HT1080 (cell line): Measurements from ENCODE around the gene FAM120B. TPM values are rescaled to one million over a fixed set of nuclear protein-coding genes. Genes with fewer than 3 reads are reported as not detected.

ENCODE experiments used
- DNase-seq: peaks from one replicate; pipeline ENCODE4 v3.0.0-alpha.2; 2015; ENCODE audit warnings: low read depth
- total RNA-seq: library from RNA; depleted of rRNA; stranded (reverse); fragments of >200 nt; shearing (Covaris generic); gene quantifications from 2 replicates; pipeline ENCODE4 v1.2.3, GENCODE V29; 2014

The FAM120B gene
- total RNA-seq, 1 experiment from 2014 or later, result 15.4 TPM

DNA sequence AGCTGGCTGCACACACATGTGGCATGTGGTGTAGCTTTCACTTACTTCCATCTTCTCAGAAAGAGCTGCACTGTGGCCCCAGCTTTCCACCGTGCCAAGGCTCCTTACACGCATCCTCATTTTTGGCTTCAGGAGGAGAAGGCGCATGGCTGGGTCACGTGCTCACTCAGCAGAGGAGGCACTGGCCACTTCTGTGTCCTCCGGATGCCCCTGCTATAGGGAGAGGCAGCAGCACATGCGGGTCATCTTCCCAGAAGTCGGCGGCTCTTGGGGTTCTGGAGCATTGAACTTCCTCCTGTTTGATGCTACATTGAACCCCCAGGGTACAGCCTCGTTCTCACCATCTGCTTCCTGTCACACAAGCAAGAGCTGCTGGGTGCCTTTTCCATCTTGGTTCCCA, 111.3 kb downstream of the FAM120B start:
- DNase-seq, result no peak

DNA sequence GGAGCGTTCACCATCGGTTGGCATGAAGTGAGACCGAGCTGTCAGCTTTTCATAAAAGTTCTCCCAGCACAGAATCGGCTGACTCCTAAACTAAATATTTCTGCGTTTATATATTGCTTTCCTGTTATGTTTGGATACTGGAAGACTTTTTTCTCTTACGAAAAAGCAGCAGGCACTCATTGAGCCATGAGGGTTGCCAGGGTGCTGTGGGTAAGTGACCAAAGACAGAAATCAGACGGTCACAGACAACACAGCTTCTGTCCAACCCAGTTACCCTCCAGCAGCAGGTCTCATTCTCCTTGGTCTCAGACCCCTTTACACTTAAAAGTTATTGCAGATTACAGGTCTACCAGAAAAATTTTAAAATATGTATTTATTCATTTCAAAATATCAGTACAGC, 113.7 kb downstream of the FAM120B start:
- no peak for DNase-seq

DNA sequence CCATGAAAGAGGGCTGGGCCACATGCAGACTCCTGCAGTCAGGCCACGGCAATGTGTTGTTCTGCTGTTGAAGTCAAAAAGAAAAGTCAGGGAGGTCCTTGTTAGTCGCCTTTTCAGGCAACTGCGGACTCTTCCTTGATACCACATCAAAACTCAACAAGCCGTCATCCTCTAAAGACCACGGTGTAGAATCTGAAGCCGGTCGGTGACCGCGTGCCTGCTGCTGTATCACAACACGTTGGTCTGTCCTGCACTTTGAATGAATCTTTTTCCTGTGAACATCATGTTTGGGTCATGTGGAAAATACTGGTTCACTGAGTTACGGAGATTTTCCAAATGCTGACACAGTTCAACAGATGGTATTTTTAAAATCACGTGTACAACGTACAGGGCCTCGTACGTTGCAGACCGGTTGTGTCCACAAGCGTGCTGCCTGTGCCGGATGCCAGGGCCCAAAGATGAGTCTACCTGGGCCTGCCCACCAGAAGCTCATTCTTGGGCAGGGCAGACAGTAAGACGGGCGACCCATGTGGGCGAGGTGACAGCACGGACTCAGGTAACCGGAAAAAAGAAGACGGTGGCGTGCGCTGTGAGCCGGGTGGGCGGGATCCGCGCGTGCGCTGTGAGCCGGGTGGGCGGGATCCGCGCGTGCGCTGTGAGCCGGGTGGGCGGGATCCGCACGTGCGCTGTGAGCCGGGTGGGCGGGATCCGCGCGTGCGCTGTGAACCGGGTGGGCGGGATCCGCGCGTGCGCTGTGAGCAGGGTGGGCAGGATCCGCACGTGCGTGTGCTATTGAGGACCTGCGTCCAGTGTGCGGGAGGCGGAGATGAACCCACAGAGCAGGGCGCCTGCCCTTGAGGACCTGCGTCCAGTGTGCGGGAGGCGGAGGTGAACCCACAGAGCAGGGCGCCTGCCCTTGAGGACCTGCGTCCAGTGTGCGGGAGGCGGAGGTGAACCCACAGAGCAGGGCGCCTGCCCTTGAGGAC, 114.5 kb downstream of the FAM120B start:
- no peak for DNase-seq

DNA sequence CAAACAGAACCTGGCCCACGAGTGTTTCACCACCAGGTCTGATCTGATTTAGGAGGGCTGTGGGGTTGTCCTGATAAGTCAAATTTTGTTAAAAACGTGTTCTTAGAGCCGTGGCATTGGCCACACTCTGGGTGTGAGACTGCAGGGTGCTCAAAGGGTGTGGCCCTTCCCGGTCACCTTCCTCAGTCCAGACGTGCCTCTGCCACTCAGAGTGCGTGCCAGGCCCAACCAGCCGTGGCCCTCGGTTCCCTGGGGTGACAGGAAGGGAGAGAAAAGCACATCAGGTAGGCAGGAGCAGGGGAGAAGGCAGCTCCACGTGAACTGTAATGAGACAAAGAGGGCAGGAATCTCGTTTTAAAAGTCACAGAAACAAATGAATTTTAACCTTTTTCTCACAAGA, 115.4 kb downstream of the FAM120B start:
- DNase-seq, result no peak

DNA sequence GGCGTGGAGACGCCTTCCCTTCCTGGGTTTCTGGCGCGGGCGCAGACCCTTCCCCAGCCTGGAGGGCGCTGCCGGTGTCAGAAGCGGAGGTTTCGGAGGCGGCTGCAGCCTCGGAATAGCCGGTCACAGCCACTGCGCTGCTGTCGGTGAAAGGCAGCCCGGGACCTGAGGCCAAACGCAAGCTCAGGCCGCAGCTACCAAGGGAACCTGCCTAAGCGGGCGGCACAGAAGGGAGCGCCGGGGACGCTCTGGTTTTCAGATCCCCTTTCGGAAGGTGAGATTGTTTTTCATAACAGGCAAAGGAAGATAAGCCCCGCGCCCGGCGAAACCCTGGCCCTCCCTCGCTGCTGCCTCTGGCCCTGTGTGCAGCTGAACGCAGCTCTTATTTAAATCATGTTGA, 116.5 kb downstream of the FAM120B start:
- no peak for DNase-seq

DNA sequence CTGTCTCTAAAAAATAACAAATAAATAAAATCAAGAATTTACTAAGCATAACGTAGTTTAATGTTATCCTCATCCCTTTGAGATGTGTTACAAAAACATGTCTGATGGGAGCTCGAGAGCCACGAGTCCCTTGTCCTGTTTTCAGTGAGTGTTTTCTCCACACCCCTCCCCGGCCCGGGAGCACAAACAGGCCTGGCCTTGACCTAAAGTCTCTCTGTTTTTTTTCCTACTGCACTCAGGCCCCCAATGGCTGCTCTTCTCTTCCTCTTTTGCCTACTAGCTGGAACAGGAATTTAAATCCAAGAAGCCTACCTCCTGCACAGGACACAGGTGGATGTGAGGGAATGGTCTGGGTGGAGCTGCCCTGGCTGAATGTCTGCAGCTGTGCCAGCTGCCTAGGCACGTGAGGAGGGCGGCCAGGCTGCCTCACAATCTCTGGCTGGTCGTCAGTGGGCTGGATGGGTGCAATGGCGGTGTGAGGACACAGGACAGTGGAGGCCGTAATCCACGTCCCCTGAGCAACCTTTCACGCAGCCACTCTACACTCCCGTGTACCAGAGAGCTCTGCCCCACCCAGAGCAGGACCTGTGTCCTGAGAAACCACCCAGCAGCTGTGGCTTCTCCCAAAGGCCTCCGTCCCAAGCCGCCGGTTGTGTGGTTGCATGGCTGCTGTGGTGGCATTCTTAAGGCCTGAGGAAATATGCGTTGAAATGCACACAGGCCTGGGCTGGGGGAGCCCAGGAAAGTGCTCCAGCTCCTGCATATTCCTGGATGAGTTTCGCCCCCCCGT, 117.5 kb downstream of the FAM120B start:
- DNase-seq, result peak; percentile 28

DNA sequence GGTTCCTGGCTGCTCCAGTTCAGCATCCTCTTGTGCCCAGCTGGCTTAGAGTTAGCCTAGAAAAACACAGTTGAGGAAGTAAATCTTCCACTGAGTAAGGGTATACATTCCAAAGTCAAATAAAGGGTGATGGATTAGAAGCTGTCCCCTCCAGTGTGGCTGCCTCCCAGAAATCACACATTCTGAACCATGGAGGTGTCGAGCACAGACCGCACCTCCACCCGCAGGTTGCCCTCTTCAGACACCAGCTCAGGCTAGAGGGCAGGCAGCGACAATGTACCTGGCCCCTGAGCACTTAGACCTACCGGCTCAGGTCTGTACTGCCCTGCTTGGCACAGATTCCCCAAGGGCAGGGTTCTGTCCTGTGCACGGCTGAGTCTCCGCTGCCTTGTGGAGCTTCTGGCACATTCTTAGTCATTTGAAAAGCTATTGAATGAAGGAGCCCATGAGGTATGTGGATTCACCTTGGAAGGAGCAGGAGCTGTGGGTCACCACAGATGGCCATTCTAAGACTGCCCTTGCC, 118.1 kb downstream of the FAM120B start:
- no peak for DNase-seq

DNA sequence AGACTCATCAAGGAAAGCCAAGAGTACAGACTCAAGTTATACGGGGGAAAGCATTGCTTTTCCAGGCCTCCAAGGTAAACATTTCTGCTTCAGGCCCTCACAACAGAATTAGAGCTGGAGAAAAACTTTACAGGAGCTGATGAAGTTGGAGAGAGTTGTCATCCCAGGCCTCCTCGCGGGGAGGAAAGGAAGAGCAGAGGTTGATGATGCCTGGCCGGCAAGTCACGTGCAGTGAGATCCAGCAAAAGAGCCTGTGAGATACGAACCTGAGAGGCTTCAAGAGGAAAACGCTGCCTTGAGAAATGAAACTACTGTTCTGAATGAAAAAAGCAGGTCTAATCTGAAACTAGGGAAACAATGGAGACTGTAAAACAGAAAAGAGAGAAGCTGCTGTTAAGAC, 122.9 kb downstream of the FAM120B start:
- DNase-seq, result no peak

DNA sequence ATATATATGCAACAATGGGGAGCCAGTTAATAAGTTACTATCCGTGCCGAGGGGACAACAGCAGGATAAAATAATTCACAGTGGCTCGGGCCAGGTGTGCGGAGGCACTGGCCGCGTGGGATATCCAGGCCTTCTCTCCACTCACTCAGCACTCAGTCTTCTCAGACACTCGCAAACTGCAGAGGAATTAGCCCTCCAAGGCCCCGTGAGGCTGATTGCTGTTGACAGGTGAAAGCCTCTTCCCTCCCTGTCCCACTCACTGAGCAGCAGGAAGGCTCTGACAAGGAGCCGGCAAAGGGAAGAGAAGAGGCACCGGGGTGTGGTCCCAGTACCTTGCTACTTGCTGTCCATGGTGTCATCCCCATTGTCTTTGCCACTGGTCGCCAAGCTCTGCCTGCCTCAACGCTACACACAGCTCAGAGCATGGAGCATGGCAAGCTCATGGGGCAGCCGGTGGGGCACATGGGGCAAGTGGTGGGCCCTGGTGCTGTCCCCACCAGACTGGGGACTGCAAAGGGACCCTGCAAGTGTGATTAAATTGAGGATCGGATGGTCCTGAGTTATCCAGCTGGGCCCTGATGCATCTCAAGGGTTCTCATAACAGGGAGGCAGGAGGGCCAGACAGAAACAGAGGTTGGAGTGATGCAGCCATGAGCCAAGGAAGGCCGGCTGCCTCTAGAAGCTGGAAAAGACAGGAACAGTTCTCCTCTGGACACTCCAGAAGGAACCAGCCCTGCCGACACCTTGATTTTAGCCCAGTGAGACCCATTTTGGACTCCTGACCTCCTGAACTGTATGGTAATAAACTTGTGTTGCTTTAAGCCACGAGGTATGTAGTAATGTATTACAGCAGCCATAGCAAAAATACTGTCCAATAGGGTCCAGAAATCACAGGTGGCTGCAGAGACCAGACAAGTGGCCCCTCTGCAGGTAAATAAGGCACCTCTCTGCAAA, 126.9 kb downstream of the FAM120B start:
- no peak for DNase-seq

DNA sequence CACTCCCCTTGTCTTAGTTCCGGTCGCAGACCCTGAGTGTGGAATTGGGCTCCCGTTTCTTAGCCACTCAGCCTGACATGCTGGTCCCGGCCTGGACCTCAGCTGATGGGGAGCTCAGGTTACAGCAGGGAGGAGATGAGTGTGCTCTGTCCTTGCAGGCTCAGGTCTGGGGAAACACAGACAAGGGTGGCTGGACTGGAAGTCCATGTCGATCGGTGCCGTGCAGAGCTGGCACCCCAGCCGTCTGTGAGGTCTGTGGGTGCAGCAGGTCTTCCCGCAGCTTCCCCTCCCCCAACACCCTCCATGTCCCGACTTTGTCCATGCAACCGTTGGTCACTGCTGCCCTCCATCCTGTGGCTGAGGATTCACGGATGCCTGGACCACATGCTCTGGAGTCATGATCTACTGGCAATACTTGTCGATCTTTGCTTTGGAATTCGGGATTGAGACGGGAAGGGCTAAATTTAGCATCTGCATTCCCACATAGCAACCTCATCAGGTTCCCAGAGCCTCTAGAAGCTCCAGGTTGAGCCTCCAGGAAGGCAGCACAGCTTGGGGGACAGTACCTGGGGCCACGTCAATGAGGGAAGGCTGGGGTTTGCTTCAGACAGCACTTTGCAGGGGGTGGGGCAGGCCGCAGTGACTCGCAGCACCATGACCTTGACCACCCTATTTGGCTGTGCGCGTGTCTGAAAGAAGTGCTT, 127.7 kb downstream of the FAM120B start:
- DNase-seq, result no peak

DNA sequence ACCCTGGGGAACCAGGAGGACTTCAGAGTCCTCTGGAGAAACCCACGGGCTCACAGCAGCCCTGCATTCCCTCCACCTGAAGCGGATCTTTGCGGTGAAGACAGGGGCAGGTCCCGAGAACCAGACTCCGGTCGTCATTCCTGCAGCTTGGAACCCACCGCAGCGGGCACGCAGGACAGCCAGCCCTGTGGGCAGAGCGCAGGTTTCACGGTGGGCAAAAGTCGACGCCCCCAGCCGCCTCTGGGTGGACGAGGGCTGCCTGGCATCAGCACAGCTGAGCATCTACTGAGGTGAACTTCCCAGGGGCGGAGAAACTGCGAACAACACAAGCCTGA, 128.2 kb downstream of the FAM120B start:
- no peak for DNase-seq

DNA sequence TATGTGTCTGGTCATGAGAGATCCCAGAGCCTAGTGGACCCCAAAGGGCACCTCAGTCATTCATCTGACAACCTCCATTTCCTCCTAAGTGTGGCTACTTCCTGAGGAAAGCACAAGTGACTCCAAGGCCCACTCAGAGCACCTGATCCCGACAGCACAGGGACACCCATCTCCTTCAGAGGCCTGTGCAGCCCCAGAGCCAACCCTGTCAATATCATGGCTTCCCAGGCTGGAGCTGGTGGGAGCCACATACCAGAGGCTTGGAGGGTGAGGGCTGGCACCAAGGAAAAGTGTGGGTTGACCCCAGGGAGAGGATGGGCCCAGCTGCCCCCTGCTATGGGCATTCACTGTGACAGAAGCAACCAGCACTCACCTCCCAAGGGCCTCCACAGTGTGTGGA, 129.2 kb downstream of the FAM120B start:
- no peak for DNase-seq

DNA sequence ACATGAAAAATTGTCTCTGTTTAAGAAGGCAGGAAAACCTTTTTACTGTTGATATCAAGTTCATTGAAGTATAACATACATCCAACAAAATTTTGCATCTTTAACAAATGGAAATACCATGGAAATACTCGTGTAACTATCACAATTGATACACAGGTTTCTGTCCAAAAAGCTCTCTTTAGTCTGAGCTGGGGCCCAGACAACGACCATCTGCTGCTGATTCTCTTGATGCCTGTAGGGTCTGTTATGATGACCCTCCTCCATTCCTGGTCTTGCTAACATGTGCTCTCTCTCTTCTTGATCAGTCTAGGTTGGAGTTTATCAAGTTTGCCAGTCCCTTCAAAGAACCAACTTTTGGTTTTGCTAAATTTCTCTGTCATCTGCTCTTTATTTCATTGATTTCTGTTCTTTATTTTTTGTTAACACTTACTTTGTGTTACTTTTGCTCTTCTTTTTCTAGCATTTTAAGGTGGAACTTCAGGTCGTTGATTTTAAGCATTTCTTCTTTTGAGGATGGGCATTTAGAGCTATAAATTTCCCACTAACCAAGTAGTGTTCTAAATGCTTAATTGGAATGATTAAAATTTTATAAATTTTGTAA, 129.8 kb downstream of the FAM120B start:
- DNase-seq, result no peak

DNA sequence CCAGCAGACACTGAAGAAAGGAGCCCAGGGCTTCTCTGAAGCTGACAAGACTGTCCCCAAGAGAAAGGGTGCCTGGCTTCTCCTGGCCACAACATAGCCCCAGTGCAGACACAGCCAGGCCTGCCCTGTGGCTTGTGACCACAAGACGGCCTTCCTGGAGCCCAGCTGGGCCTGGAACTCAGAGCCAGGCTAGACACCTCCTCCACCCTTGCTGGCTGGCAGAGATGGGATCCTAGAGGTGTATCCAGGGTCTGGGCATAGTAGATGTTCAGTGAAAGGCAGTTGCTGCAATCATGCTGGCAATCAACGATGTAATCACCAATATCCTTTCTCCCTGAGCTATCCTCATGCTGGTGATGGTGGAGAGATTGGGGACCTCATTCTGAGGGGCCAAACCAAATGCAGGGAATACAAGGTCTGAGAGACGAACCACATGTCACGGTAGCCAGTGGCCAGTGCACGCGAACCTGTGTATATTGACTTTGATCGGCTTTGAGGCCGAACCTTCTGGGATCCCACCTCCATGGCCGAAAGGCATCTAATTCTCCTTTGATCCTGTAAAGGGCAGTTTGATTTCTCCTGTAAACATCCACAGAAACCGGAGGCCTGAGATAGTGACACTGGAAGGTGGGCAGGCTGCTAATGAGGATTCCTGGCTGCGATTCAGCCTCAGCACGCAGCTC, 131.3 kb downstream of the FAM120B start:
- peak; percentile 42 for DNase-seq

DNA sequence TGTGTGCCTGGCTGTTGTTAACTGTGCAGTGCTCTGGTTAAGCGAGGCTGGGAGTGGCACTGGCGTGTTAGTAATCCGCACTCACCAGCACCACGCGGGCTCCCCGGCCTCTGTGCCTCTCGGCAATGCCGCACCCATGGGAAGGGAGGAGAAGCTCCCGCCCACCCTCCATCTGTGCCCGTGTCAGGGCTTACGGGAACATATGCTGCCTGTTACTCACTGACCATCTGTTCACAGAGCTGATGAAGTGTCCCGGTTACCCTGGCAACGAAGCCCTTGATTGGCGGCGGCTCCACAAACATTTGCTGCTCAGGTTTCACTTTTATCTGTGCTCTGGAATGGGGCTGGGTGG, 131.8 kb downstream of the FAM120B start:
- DNase-seq, result peak; percentile 98

DNA sequence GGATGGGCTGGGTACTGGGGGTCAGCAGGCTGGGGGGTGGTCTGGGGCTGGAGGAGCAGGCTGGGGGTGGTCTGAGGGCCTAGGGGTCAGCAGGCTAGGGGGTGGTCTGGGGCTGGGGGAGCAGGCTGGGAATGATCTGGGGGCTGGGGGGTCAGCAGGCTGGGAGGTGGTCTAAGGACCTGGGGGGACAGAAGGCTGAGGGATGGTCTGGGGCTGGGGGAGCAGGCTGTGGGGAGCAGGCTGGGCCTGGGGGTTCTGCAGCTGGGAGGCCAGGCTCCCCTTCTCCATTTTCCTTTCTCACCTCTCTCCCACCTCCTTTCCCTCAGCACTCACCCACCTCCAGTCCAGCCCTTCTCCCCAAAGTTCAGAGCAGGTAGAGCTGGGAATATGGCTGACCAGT, 132.3 kb downstream of the FAM120B start:
- DNase-seq, result no peak

DNA sequence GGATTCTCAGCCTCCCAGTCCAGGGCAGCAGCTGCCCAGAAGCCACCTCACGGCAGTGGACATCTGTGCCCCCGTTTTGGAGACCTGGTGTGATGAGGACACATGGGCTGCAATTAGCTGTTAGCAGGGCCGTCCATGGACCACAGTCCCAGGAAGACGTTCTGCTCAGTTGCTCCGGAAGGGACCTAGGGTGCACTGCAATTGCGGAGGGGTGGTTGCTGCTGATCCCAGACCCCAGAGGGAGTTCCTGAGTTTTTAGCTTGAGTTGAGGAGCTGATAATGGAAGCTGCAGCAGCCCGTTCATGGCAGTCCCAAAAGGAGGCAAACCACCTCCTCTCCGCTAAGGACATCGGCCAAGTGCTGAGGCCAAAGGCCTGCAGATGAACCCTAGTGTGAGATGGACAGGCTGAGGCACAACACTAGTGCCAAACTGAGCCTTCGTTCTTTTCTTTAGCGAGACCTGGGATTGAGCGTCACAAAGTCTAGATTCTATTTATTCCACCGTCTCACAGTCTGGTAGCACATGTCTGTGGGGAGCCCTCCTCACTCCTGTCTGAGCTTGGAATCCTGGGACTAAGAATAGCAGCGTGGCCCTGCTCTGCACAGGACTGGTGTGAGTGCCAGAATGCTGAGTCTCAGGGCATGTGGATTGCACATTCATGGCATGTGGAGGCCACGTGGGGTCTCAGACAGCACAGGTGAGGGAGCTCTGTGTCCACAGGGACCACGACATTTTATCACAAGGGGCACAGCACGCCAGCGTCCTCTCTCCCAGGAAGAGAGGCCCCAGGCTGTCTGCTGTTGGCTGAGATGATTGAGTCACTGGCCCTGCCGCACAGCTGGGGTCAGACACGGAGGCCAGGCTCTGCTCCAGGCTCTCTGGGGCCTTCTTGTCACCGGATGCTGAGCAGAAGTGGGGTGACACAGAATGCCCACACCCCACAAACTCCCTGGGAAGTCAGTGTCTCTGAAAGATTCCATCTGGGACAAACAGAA, 133.1 kb downstream of the FAM120B start:
- DNase-seq, result no peak

DNA sequence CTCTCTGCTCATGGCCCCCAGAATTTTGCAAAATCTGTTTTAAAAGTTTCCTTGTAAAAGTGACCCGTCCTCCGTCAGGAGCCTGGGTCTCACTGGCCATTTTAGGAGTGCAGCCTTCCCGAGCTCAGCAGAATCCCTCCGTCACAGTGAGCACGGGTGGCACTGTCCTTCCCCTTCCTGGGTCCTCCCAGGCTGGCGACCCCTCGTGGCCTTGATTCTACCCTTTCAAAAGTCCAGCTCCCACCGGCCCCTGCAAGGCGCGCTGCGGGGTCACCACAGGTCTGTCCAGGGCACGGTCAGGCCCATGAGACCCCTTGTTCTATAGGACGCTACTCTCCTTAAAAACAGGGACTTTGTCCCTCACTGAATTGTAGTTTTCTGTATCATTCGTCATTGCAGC, 133.9 kb downstream of the FAM120B start:
- no peak for DNase-seq
